ENCODE results near the gene DDX21. TPM values are rescaled to one million over a fixed set of nuclear protein-coding genes. Genes with fewer than 3 reads are reported as not detected.
"Not testable (repeated sequence)": the region's sequence is repeated elsewhere in the genome, so short reads cannot be mapped to it uniquely, and the experiment has no call there.

The DDX21 gene
- 52.4 and 54.2 TPM in 2 replicates for total RNA-seq
- 67.9 and 78.2 TPM in 2 replicates for polyA plus RNA-seq
- polyA plus RNA-seq (2012): 49.9 and 52.6 TPM in 2 replicates
- polyA minus RNA-seq (ENCODE audit: low replicate concordance): 5.4 and 7.4 TPM in 2 replicates

- Histone ChIP-seq H3K27ac (ENCODE audit: insufficient read depth, low read length) (peak within 1 kb of the TSS; percentile 98), H2AFZ (ENCODE audit: low read length) (peak within 1 kb of the TSS; percentile 96), H3K79me2 (ENCODE audit: control insufficient read depth, insufficient read depth, low read length) (peaks cover 48% of the 10 kb centered on the region)
Measured at GRCh38 chr10:68955832-68956532, at the start of gene DDX21. DDX21 (plus strand) TSS chr10:68956170; CDS start chr10:68956226, 56 bp downstream.

GRCh38 chr10:68924593-68924992 lies 31.4 kb upstream of the DDX21 start:
- Histone ChIP-seq H2AFZ (ENCODE audit: low read length) (no peak overlapping the region), H3K4me1 (ENCODE audit: control insufficient read depth, extremely low read depth, insufficient read depth, low read length) (no peaks in the 10 kb centered on the region), H3K27me3 (ENCODE audit: control insufficient read depth, insufficient read depth, low read length) (no peaks in the 10 kb centered on the region), H4K20me1 (ENCODE audit: control insufficient read depth, extremely low read depth, insufficient read depth, low read length) (no peaks in the 10 kb centered on the region), H3K27ac (ENCODE audit: insufficient read depth, low read length) (no peak overlapping the region), H3K4me2 (ENCODE audit: extremely low read depth, insufficient read depth, low read length) (no peak overlapping the region), H3K79me2 (ENCODE audit: control insufficient read depth, insufficient read depth, low read length) (no peaks in the 10 kb centered on the region), H3K9me3 (ENCODE audit: control insufficient read depth, insufficient read depth, low read depth, low read length) (no peaks in the 10 kb centered on the region), H3K36me3 (ENCODE audit: control insufficient read depth, insufficient read depth, low read length) (no peaks in the 10 kb centered on the region), H3K9ac (ENCODE audit: insufficient read depth, low read length) (no peak overlapping the region), H3K4me3 (replicated peaks in 1 of 4; ENCODE audit: control extremely low read depth in 1 of 4, insufficient read depth in 1 of 4, low read depth in 3 of 4, low read length in 4 of 4) (no peak overlapping the region)
- TF ChIP-seq EZH2 (IDR thresholded peaks at IDR 0.05; ENCODE audit: low read length, missing control alignments) (no peak), CTCF (conservative IDR thresholded peaks at IDR 0.05 in 1 of 2, IDR thresholded peaks at IDR 0.05 in 1 of 2; ENCODE audit: low read depth in 1 of 2, low read length in 2 of 2) (no peak)
- DNase-seq (ENCODE audit: low read depth in 2 of 2): peak in 1 of 2 donors; percentile 21

More at GRCh38 chr10:68955832-68956532, at the start of gene DDX21:
- Histone ChIP-seq H3K4me1 (ENCODE audit: control insufficient read depth, extremely low read depth, insufficient read depth, low read length) (no peaks in the 10 kb centered on the region), H3K36me3 (ENCODE audit: control insufficient read depth, insufficient read depth, low read length) (peaks cover 2% of the 10 kb centered on the region), H3K4me3 (replicated peaks in 1 of 4; ENCODE audit: control extremely low read depth in 1 of 4, insufficient read depth in 1 of 4, low read depth in 3 of 4, low read length in 4 of 4) (peak within 1 kb of the TSS; percentile 83 to 99 (median 96)), H3K9ac (ENCODE audit: insufficient read depth, low read length) (peak within 1 kb of the TSS; percentile 96), H3K4me2 (ENCODE audit: extremely low read depth, insufficient read depth, low read length) (peak within 1 kb of the TSS; percentile 88), H4K20me1 (ENCODE audit: control insufficient read depth, extremely low read depth, insufficient read depth, low read length) (peaks cover 3% of the 10 kb centered on the region), H3K27me3 (ENCODE audit: control insufficient read depth, insufficient read depth, low read length) (no peaks in the 10 kb centered on the region), H3K9me3 (ENCODE audit: control insufficient read depth, insufficient read depth, low read depth, low read length) (no peaks in the 10 kb centered on the region)
- TF ChIP-seq EZH2 (IDR thresholded peaks at IDR 0.05; ENCODE audit: low read length, missing control alignments) (no peak), CTCF (conservative IDR thresholded peaks at IDR 0.05 in 1 of 2, IDR thresholded peaks at IDR 0.05 in 1 of 2; ENCODE audit: low read depth in 1 of 2, low read length in 2 of 2) (peak; percentile 62 to 67)
- peak; percentile 94 for DNase-seq (ENCODE audit: low read depth in 2 of 2)

GRCh38 chr10:68925489-68925888 lies 30.5 kb upstream of the DDX21 start:
- Histone ChIP-seq H3K27ac (ENCODE audit: insufficient read depth, low read length) (no peak overlapping the region), H3K27me3 (ENCODE audit: control insufficient read depth, insufficient read depth, low read length) (no peaks in the 10 kb centered on the region), H3K79me2 (ENCODE audit: control insufficient read depth, insufficient read depth, low read length) (no peaks in the 10 kb centered on the region), H3K4me3 (replicated peaks in 1 of 4; ENCODE audit: control extremely low read depth in 1 of 4, insufficient read depth in 1 of 4, low read depth in 3 of 4, low read length in 4 of 4) (no peak overlapping the region), H3K36me3 (ENCODE audit: control insufficient read depth, insufficient read depth, low read length) (no peaks in the 10 kb centered on the region), H3K4me1 (ENCODE audit: control insufficient read depth, extremely low read depth, insufficient read depth, low read length) (no peaks in the 10 kb centered on the region), H4K20me1 (ENCODE audit: control insufficient read depth, extremely low read depth, insufficient read depth, low read length) (no peaks in the 10 kb centered on the region), H3K9me3 (ENCODE audit: control insufficient read depth, insufficient read depth, low read depth, low read length) (no peaks in the 10 kb centered on the region), H2AFZ (ENCODE audit: low read length) (no peak overlapping the region), H3K4me2 (ENCODE audit: extremely low read depth, insufficient read depth, low read length) (no peak overlapping the region), H3K9ac (ENCODE audit: insufficient read depth, low read length) (no peak overlapping the region)
- no peak for DNase-seq (ENCODE audit: low read depth in 2 of 2)
- no peak for TF ChIP-seq EZH2 (IDR thresholded peaks at IDR 0.05; ENCODE audit: low read length, missing control alignments)
- no peak for TF ChIP-seq CTCF (conservative IDR thresholded peaks at IDR 0.05 in 1 of 2, IDR thresholded peaks at IDR 0.05 in 1 of 2; ENCODE audit: low read depth in 1 of 2, low read length in 2 of 2)

GRCh38 chr10:68929157-68929556 lies 26.8 kb upstream of the DDX21 start:
- H3K79me2 ChIP-seq (ENCODE audit: control insufficient read depth, insufficient read depth, low read length); H3K27me3 ChIP-seq (ENCODE audit: control insufficient read depth, insufficient read depth, low read length); H4K20me1 ChIP-seq (ENCODE audit: control insufficient read depth, extremely low read depth, insufficient read depth, low read length); DNase-seq (ENCODE audit: low read depth in 2 of 2); H3K4me2 ChIP-seq (ENCODE audit: extremely low read depth, insufficient read depth, low read length); H3K9me3 ChIP-seq (ENCODE audit: control insufficient read depth, insufficient read depth, low read depth, low read length); H3K36me3 ChIP-seq (ENCODE audit: control insufficient read depth, insufficient read depth, low read length); H3K9ac ChIP-seq (ENCODE audit: insufficient read depth, low read length); H3K4me1 ChIP-seq (ENCODE audit: control insufficient read depth, extremely low read depth, insufficient read depth, low read length); H3K4me3 ChIP-seq (replicated peaks in 1 of 4; ENCODE audit: control extremely low read depth in 1 of 4, insufficient read depth in 1 of 4, low read depth in 3 of 4, low read length in 4 of 4); H2AFZ ChIP-seq (ENCODE audit: low read length); H3K27ac ChIP-seq (ENCODE audit: insufficient read depth, low read length): not testable (repeated sequence)
